ENCODE measurements around the gene SERPINB6. TPM values are rescaled to one million over a fixed set of nuclear protein-coding genes. Genes with fewer than 3 reads are reported as not detected.

Gene SERPINB6
- total and polyA plus RNA-seq, 9 of the 15 experiments (the other 6 are each of a cell fraction or from before 2014, with no cell fraction given), result 86.6 to 211 (median 143) TPM

DNA sequence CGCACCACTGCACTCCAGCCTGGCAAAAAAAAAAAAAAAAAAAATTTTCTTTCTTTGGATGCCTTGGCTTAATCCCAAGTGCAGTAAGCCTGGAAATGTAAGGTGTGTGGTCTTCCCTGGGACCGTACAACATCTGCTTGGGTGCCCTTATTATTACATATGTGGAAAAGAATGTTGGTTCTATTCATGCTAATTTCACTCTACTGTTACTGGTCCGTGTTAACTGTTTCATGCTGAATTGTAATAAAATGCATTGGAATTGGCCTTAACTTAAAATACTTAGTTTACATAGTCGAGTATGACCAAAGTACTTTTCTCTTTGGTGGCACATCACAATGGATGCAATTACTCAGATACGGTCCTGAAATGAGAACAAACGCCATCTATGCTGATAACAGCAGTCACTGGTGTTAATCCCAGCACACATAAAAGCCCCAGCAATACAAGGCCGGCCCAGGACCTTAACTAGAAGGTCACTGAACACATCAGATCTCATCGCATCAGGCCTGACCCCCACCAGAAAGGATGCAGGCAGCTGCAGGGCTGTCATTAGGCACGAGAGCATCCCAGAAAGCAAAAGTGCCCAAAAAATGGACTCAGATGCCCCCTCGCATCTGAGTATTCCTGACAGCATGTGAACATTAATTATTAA, 1.2 kb downstream of the SERPINB6 start (continued):
- TF ChIP-seq, protein P1, sequence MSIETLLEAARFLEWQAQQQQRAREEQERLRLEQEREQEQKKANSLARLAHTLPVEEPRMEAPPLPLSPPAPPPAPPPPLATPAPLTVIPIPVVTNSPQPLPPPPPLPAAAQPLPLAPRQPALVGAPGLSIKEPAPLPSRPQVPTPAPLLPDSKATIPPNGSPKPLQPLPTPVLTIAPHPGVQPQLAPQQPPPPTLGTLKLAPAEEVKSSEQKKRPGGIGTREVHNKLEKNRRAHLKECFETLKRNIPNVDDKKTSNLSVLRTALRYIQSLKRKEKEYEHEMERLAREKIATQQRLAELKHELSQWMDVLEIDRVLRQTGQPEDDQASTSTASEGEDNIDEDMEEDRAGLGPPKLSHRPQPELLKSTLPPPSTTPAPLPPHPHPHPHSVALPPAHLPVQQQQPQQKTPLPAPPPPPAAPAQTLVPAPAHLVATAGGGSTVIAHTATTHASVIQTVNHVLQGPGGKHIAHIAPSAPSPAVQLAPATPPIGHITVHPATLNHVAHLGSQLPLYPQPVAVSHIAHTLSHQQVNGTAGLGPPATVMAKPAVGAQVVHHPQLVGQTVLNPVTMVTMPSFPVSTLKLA (conservative IDR thresholded peaks at IDR 0.05), result 0 out of 4 replicates have a peak, but pooled peaks of 1 of the 2 experiments have one; percentile 18
- TF ChIP-seq SMARCA4 (IDR thresholded peaks at IDR 0.05) (peak; percentile 52), ZFX (CRISPR knock-in tag; IDR thresholded peaks at IDR 0.05) (no peak), BCOR (IDR thresholded peaks at IDR 0.05) (peak; percentile 24; the same call in 1 of the 2 replicates), CBFA2T2 (conservative IDR thresholded peaks at IDR 0.05) (peak; percentile 63), HDAC2 (IDR thresholded peaks at IDR 0.05) (0 out of 2 replicates have a peak, but pooled peaks have one; percentile 46)

DNA sequence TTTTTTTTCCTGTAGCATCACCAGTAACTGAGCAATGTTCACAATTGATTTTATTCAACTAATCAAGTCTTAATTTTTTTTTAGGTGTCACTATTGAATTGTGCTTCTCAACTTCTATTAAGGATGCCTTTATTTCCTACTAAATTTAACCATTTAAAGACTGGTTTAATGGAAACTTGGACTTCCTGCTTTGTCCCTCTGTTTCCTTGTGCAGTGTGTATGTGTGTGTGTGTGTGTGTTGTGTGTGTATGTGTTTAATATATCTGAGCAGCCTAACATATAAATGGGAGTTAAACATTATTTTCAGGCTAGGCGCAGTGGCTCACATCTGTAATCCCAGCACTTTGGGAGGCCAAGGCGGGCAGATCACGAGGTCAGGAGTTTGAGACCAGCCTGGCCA, 1.8 kb downstream of the SERPINB6 start:
- Histone ChIP-seq H3K9me1 (ENCODE audit: control insufficient read depth, insufficient read depth, low read length) (no peaks in the 10 kb centered on the region), H3K9me3 (replicated peaks; ENCODE audit: control insufficient read depth, insufficient read depth, low read depth, low read length) (no peaks in the 10 kb centered on the region), H4K20me1 (replicated peaks; ENCODE audit: control insufficient read depth, insufficient read depth, low read length) (no peaks in the 10 kb centered on the region), H3K4me1 (replicated peaks in 1 of 2; ENCODE audit: control insufficient read depth in 2 of 2, insufficient read depth in 2 of 2, low read length in 2 of 2) (peaks cover 42 to 47% of the 10 kb centered on the region in 2 experiments), H3K4me2 (ENCODE audit: insufficient read depth, low read length) (peak overlapping the region; percentile 90), H3K79me2 (ENCODE audit: control insufficient read depth, insufficient read depth, low read length) (peaks cover 70% of the 10 kb centered on the region), H3K9ac (ENCODE audit: insufficient read depth in 1 of 2, low read depth in 2 of 2, low read length in 2 of 2) (peak overlapping the region; percentile 23 to 76; a peak in 3 of 4 replicates), H3K4me3 (no peak overlapping the region; the same call in 1 of the 2 replicates), H3K27me3 (ENCODE audit: control insufficient read depth in 2 of 2, insufficient read depth in 2 of 2, low read length in 2 of 2) (no peaks in the 10 kb centered on the region), H3K27ac (ENCODE audit: extremely low read depth, low read depth, low read length) (no peak overlapping the region), H2AFZ (ENCODE audit: low read depth, low read length) (no peak overlapping the region), H3K36me3 (ENCODE audit: control insufficient read depth, insufficient read depth, low read length) (peaks cover 9% of the 10 kb centered on the region; the same call in 2 of the 3 replicates)
- no peak for ATAC-seq
- in situ Hi-C loops (cut with MboI) (no loop called here), intact Hi-C loops (cut with micrococcal nuclease) (no loop called here)
- no TSS peak for BruUV-seq (replicated peaks)
- POLR2A ChIA-PET, result interaction anchor here (1.0 to 2.0 kb wide), 6 partner anchors 10 to 128 kb away, joined by 4 to 10 read pairs (median 4); partner anchors contain the start of gene SERPINB1
- no peak for DNase-seq (ENCODE audit: extremely low read depth in 1 of 4, low spot score in 3 of 4)
- CTCF ChIA-PET (ENCODE audit: low intra/inter-chr PET ratio), result no interaction called here
- FAIRE-seq, result no peak
- 67% methylated on average over 3 of the region's 3 CpGs for whole genome bisulfite sequencing (ENCODE audit: insufficient coverage, low coverage, missing lambda C conversion rate)
- TF ChIP-seq TSC22D4 (tag; IDR thresholded peaks at IDR 0.05), result no peak
- TF ChIP-seq, protein P2, sequence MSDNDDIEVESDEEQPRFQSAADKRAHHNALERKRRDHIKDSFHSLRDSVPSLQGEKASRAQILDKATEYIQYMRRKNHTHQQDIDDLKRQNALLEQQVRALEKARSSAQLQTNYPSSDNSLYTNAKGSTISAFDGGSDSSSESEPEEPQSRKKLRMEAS (CRISPR knock-in tag; IDR thresholded peaks at IDR 0.05), result no peak
- TF ChIP-seq, protein P3, sequence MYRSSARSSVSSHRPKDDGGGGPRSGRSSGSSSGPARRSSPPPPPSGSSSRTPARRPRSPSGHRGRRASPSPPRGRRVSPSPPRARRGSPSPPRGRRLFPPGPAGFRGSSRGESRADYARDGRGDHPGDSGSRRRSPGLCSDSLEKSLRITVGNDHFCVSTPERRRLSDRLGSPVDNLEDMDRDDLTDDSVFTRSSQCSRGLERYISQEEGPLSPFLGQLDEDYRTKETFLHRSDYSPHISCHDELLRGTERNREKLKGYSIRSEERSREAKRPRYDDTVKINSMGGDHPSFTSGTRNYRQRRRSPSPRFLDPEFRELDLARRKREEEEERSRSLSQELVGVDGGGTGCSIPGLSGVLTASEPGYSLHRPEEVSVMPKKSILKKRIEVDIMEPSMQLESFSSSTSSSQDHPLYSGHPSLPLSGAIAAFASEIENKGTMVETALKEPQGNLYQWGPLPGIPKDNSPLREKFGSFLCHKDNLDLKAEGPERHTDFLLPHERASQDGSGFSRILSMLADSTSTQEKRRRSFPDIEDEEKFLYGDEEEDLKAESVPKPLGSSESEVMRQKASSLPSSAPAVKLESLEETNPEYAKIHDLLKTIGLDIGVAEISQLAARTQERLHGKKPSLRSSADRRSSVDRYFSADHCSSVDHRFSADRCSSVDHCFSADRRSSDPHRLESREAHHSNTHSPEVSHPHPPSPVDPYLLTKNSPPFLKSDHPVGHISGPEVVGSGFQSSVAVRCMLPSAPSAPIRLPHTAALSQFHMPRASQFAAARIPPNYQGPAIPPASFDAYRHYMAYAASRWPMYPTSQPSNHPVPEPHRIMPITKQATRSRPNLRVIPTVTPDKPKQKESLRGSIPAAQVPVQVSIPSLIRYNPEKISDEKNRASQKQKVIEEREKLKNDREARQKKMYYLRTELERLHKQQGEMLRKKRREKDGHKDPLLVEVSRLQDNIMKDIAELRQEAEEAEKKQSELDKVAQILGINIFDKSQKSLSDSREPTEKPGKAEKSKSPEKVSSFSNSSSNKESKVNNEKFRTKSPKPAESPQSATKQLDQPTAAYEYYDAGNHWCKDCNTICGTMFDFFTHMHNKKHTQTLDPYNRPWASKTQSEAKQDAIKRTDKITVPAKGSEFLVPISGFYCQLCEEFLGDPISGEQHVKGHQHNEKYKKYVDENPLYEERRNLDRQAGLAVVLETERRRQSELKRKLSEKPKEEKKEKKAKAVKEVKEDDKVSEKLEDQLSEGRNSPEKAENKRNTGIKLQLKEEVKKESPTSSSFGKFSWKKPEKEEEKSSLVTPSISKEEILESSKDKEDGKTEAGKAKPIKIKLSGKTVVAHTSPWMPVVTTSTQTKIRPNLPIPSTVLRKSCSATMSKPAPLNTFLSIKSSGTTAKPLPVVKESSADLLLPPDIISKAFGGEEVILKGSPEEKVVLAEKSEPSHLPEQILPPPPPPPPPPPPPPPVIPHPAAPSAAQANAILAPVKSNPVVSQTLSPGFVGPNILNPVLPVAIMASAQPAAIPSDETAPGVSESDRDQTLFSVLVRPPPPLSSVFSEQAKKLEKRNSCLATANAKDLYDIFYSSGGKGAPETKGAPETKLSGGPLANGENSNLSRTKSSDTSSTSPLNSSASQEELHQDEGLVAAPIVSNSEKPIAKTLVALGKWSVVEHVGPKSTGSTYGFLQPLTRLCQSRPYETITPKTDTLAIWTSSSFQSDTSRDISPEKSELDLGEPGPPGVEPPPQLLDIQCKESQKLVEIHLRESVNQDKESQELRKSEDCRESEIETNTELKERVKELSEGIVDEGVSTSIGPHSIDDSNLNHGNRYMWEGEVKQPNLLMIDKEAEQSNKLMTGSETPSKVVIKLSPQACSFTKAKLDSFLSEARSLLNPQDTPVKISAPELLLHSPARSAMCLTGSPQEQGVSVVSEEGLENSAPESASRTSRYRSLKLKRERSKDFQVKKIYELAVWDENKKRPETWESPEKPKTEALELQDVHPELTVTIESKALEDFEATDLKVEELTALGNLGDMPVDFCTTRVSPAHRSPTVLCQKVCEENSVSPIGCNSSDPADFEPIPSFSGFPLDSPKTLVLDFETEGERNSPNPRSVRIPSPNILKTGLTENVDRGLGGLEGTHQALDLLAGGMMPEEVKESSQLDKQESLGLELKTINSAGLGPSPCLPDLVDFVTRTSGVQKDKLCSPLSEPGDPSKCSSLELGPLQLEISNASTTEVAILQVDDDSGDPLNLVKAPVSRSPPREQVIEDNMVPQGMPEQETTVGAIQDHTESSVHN (IDR thresholded peaks at IDR 0.05; ENCODE audit: borderline replicate concordance in 1 of 2, low read depth in 1 of 2), result no peak
- 0 out of 2 replicates have a peak, but pooled peaks have one; percentile 22 for TF ChIP-seq EP400 (IDR thresholded peaks at IDR 0.05)

Data from K562 (cell line).